Rectal smooth muscle tissue (tissue), 1 donor: Measurements from ENCODE around the gene DLGAP1.

Source experiments
- H3K27ac ChIP-seq: one replicate; pipeline ENCODE4 v1.7.0; 2013; ENCODE audit warnings: low read depth, low read length, inconsistent platforms
- H3K27me3 ChIP-seq: one replicate; pipeline ENCODE4 v1.7.0; 2013; ENCODE audit warnings: low read length; ENCODE audit not compliant: control insufficient read depth, insufficient read depth
- H3K36me3 ChIP-seq: one replicate; pipeline ENCODE4 v1.7.0; 2013; ENCODE audit warnings: low read length; ENCODE audit not compliant: control insufficient read depth, insufficient read depth
- H3K4me1 ChIP-seq: one replicate; pipeline ENCODE4 v1.7.0; 2013; ENCODE audit warnings: low read length; ENCODE audit not compliant: control insufficient read depth, insufficient read depth
- H3K4me3 ChIP-seq: one replicate; pipeline ENCODE4 v1.7.0; 2013; ENCODE audit warnings: low read length
- H3K9ac ChIP-seq: one replicate; pipeline ENCODE4 v1.7.0; 2013; ENCODE audit warnings: low read length

DLGAP1 gene

DNA sequence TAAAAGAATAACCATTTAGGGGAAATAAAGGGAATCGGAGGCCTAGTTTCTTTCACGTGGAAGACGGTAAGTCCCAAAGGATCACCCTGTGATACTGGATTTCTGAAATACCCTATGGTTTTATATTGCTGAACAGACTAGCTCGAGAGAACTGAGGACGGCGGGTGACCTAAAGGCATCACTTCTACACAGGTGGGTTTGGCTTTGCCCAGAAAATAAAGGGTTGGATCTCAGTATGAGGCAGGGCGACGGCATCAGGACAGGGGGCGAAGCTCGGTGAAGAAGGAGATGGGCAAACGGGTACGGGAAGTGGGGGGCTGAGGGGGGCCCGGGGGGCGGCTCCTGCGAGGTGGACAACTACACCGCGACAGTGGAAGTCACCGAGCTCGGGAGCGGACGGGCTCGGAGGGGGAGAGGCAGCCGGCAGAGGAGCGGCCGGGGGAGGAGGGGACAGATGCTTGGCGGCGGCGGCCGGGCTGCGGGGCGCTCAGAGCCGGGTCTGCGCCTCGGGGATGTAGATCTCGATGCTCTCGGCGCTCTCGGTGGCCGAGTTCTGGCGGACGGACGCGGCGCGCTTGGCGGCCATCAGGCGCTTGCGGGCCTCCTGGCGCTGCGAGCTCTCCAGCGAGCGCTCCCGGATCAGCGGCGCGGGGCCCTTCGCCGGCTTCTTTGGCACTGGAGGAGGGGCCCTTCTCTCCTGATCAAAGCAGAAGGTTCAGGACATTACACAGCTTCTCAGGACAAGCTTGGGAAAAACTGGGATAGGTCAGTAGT lies 956.2 kb downstream of the DLGAP1 start:
- Histone ChIP-seq H3K4me3 (peak overlapping the region; percentile 38), H3K36me3 (no peaks in the 10 kb centered on the region), H3K9ac (no peak overlapping the region), H3K4me1 (no peaks in the 10 kb centered on the region), H3K27ac (no peak overlapping the region), H3K27me3 (no peaks in the 10 kb centered on the region)

DNA sequence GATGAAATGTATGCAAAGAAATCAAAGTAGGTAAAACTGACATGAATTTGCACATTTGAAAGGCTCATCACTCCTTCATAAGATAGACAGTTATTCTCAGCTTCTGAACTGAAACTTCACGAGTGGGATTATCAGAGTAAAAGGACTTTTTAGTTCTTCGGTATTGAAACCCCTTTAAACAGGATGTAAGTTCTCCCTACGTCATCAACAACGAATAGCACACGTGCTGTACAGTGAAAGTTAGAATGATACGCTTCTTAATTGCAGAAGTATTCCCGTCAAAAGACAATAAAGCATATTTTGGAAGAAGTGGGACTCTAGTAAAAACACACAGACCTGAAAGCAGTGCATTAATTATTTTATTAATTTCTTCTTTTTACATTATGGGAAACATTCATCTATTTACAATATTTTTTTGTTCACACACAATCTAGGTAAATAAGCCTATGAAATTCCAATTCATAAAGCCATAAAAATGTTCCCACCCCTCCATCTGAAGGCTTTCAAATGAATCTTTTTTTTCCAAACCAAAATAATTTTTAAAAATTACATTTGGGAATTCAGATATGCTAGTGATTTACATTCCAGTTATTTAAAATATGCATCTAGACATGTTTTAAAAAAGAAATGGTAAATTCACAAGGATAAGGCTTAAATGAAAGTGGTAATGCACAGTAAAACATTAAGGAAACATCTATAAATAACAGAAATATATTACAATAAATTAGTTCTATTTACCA lies 959.2 kb downstream of the DLGAP1 start:
- H3K27ac ChIP-seq, result no peak overlapping the region
- H3K4me1 ChIP-seq, result no peaks in the 10 kb centered on the region
- no peaks in the 10 kb centered on the region for H3K27me3 ChIP-seq
- H3K4me3 ChIP-seq, result no peak overlapping the region
- no peak overlapping the region for H3K9ac ChIP-seq
- no peaks in the 10 kb centered on the region for H3K36me3 ChIP-seq

DNA sequence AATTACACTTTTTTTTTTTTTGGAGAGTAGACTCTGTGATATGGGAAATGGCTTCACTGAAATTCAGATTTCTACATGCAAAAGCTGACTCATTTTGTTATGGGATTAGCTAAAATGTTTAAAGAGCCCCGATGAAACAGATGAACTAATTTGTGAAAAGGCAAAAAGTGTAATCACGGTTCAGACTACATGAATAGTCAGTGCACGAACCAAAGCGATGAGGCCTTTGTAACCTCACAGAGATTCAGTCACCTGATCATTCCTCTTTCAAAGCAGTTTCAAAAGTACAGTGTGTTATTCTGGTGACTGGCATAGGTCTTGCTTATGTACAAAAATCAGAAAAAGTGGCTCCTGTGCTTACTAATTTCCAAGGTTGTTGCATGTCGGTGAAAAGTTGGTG lies 960.5 kb downstream of the DLGAP1 start:
- H3K9ac ChIP-seq, result no peak overlapping the region
- H3K27ac ChIP-seq, result no peak overlapping the region
- no peaks in the 10 kb centered on the region for H3K27me3 ChIP-seq
- H3K36me3 ChIP-seq, result no peaks in the 10 kb centered on the region
- no peaks in the 10 kb centered on the region for H3K4me1 ChIP-seq
- H3K4me3 ChIP-seq, result no peak overlapping the region

DNA sequence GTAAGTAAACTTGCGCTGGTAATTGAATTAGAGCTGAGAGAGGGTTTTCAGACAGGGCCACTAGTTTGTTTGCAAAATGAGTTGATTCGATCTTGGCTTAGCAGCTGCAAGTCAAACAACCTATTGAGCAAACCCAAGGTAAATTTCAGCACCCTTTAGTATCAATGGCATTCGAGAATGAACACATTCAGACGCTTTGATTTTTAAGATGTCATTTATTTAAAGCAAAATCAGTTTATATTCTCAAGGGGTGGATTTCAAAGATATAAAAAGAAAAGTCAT lies 960.9 kb downstream of the DLGAP1 start:
- no peaks in the 10 kb centered on the region for H3K36me3 ChIP-seq
- no peak overlapping the region for H3K27ac ChIP-seq
- H3K9ac ChIP-seq, result no peak overlapping the region
- H3K4me3 ChIP-seq, result no peak overlapping the region
- no peaks in the 10 kb centered on the region for H3K27me3 ChIP-seq
- no peaks in the 10 kb centered on the region for H3K4me1 ChIP-seq

DNA sequence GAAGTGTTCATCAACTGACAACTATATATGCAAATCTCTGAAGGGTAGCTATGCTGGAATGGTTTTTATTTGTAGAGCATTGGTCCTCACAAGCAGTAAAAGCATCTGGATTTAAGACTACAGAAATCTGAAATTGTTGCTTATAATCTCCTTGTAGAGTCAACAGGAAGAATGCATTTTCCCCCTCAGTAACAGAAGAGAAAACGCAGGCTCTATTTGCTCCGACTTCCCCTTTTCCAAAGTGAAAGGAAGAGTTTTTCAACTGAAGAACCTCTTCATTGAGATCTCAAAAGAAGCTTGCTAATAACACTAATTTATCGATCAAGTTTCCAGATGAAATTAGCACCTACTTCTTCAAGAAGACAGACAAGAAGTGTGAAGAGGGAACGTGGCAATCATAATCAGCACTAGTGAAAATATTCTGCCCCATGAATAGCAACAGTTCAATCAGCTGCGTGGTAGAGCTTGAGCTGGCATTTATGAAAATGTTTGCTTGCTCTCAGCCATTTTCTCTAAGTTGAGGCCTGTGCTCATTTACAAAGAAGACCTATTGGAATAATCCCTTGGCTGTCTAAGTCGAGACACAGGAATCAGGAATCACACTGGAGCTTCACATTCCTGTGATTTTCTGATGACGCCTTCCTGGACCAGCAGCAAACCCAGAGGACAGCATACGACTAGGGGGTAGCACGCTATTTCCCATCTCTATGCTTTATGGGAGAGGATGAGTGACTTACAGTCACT lies 961.4 kb downstream of the DLGAP1 start:
- Histone ChIP-seq H3K36me3 (no peaks in the 10 kb centered on the region), H3K27ac (no peak overlapping the region), H3K4me1 (no peaks in the 10 kb centered on the region), H3K9ac (no peak overlapping the region), H3K27me3 (no peaks in the 10 kb centered on the region), H3K4me3 (no peak overlapping the region)

DNA sequence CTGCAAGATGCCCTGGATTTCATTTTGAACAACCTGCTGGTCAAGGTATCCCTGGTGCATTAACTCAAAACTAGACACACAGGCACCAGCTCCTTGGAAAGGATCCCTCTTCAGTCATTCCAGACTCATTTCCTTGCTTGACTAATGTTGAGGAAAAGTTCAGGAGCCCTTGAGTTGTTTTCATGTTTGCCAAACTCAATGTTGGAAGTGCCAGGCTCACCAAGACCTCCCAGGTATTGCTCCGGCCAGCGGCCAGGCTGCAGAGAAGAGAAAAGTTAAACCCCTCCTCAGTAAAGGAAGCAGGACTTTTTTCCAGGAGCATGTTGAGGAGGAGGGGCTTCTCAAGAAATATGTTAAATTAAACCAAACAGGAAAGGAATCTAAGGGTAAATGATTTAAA lies 962.4 kb downstream of the DLGAP1 start:
- Histone ChIP-seq H3K27ac (no peak overlapping the region), H3K36me3 (no peaks in the 10 kb centered on the region), H3K27me3 (no peaks in the 10 kb centered on the region), H3K4me1 (no peaks in the 10 kb centered on the region), H3K9ac (no peak overlapping the region), H3K4me3 (no peak overlapping the region)

DNA sequence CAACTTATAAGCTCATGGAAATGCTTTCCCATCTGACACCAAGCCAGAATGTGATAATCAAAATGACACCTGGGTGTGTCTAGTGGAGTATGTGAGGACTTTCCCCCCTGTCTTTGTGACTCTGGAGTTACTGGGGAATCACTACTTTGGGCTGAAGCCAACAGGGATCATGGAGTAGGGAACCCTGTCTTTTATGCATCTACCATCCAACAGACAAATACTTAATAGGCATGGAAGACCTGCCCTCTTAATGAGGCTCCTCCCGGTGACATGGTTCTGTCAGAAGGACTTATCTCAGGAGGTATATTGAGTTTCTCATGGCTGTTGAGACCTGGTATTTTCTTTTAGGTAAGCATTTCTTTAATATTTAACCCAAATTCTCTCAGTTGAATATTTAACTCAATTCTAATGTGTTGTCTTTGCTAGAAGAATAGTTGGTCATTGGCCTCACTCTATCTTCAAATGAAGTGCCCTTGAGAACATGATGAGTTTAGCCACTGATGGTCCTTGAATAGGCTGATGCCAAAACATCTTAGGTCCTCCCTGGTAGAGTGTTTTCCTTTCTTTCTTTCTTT lies 963.0 kb downstream of the DLGAP1 start:
- H3K27ac ChIP-seq, result no peak overlapping the region
- no peaks in the 10 kb centered on the region for H3K36me3 ChIP-seq
- no peaks in the 10 kb centered on the region for H3K4me1 ChIP-seq
- H3K9ac ChIP-seq, result no peak overlapping the region
- H3K4me3 ChIP-seq, result no peak overlapping the region
- no peaks in the 10 kb centered on the region for H3K27me3 ChIP-seq

DNA sequence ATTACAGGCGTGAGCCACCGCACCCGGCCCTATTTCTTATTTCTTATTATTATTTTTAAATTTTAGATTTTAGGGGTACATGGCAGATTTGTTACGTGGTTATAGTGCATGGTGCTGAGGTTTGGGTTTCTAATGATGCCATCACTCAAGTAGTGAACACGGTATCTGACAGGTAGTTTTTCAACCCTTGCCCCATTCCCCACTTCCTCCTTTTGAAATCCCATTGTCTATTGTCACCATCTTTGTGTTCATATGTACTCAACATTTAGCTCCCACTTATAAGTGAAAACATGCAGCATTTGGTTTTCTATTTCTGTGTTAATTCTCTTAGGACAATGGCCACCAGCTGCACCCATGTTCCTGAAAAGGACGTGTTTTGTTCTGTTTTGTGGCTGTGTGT lies 965.6 kb downstream of the DLGAP1 start:
- no peaks in the 10 kb centered on the region for H3K36me3 ChIP-seq
- no peak overlapping the region for H3K9ac ChIP-seq
- no peaks in the 10 kb centered on the region for H3K4me1 ChIP-seq
- no peaks in the 10 kb centered on the region for H3K27me3 ChIP-seq
- no peak overlapping the region for H3K4me3 ChIP-seq
- no peak overlapping the region for H3K27ac ChIP-seq

DNA sequence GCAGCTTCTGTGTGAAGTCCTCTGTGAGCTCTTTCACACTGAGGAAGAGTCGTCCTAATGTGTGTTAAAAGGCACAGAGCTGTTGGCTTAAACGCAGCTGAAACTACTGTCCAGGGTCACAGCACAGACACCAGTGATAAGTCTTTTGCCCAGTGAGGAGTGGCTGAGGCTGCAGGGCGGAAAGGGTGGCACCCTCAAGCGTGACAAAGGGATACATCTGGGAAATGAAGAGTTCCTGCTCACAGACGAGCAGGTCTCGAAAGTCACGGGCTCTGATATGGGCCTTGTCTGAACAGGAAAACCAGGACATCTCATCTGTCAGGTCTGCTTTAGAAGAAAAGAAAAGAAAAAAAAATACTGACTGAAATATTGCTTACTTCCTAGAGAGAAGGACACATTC lies 968.6 kb downstream of the DLGAP1 start:
- H3K9ac ChIP-seq, result no peak overlapping the region
- H3K36me3 ChIP-seq, result no peaks in the 10 kb centered on the region
- H3K27ac ChIP-seq, result no peak overlapping the region
- H3K27me3 ChIP-seq, result no peaks in the 10 kb centered on the region
- no peaks in the 10 kb centered on the region for H3K4me1 ChIP-seq
- no peak overlapping the region for H3K4me3 ChIP-seq

DNA sequence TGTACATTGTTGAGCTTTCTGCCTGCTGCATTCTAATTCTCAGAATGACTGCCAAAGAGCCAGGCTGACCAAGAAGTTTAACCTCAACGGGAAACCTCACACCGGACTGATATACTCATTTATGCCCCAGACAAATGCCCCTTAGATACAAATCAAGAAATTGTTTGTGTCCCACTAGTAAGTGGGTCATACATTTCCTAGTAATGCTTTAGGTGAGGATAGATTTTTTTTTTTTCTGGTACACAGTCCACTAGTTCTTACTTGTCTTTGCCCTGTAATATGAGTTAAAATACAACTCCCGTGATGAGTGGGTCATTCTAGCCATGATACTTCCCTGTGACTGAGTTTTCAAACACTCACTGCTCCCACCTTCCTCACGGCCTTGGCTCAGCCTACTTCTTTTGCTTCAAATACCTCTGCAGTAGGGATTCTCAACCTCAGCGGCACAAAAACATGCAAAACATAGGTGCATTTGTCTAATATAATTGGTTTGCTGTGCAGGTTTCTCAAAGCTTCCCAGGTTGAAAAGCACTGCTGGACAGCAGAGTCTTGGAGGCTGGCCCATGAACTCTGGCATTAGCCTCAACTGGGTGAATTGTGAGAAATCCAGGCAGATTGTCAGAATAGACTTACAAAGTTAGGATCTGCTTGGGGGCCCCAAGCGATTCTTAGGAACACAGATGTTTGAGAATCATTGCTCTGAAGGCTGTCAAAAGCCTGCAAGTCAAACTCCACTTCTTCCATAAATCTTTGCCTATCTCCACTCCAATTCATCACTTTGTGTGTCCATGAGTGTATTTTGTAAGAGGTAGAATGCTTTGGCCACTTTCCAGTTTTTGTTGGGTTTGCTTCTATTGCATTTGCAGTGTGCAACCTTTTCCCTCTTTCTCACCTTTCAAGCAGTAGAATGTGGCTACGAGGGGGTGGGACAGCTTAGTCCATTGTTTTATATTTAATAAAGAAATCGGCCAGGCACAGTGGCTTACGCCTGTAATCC lies 969.7 kb downstream of the DLGAP1 start:
- H3K27ac ChIP-seq, result no peak overlapping the region
- no peak overlapping the region for H3K9ac ChIP-seq
- no peak overlapping the region for H3K4me3 ChIP-seq
- H3K27me3 ChIP-seq, result no peaks in the 10 kb centered on the region
- H3K4me1 ChIP-seq, result no peaks in the 10 kb centered on the region
- no peaks in the 10 kb centered on the region for H3K36me3 ChIP-seq

DNA sequence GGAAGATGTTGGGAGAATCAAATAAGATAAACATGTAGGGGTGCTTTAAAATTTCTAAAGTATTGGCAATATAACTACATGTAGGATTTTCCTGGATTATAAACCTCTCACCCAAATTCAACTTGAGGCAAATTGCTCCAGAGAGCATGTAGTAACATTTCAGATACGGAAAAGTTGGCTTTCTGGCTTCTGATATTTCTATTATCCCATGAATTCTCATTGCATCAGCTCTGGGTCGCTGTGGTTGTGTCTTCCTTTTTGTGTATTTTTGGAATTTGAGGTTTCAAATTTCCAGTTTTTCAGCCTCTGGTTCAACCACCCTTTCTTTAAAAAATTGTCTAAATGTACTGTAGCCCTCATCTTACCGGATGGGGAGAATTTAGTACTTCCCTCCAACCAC lies 972.8 kb downstream of the DLGAP1 start:
- H3K4me1 ChIP-seq, result no peaks in the 10 kb centered on the region
- H3K27me3 ChIP-seq, result no peaks in the 10 kb centered on the region
- H3K4me3 ChIP-seq, result no peak overlapping the region
- no peak overlapping the region for H3K27ac ChIP-seq
- no peaks in the 10 kb centered on the region for H3K36me3 ChIP-seq
- H3K9ac ChIP-seq, result no peak overlapping the region
